HEK293 (cell line): Measurements from ENCODE around the gene IGF1R.

Experiments
- CTCF ChIA-PET: fragments of 350-600 bp; formaldehyde crosslinking; extraction: SDS; loops from one replicate; lab custom pipeline; 2021; ENCODE audit warnings: antibody characterized with exemption; lab: Yijun Ruan, JAX
- POLR2A ChIA-PET: fragments of 300-600 bp; formaldehyde crosslinking; extraction: SDS; loops from one replicate; lab custom pipeline; 2020; ENCODE audit warnings: antibody characterized with exemption, inconsistent platforms; lab: Yijun Ruan, JAX
- H3K27ac ChIP-seq: fragments of 200-500 bp; sonication (Bioruptor generic); 2 replicates; pipeline ENCODE4 v1.5.1; 2014; ENCODE audit warnings: low read depth, low read length, control low read depth, inconsistent platforms; ENCODE audit errors: extremely low read depth
- H3K36me3 ChIP-seq, 2 experiments: fragments of 200-500 bp in 1 of 2; sonication (Bioruptor generic) in 1 of 2; 1 replicate in 1 of 2; 2 replicates in 1 of 2; pipeline ENCODE4 v1.5.1; 2014 to 2017; ENCODE audit warnings: inconsistent platforms in 2 of 2, low read length in 2 of 2; ENCODE audit not compliant: control insufficient read depth in 2 of 2, insufficient read depth in 1 of 2
- H3K4me1 ChIP-seq: fragments of 200-500 bp; sonication (Bioruptor generic); 2 replicates; pipeline ENCODE4 v1.5.1; 2014; ENCODE audit warnings: mild to moderate bottlenecking, low read length, inconsistent platforms; ENCODE audit not compliant: control insufficient read depth, insufficient read depth
- H3K4me3 ChIP-seq: 2 replicates; pipeline ENCODE4 v1.5.1; 2011; ENCODE audit warnings: low read depth, mild to moderate bottlenecking, control low read depth, low read length, moderate library complexity
- H3K9me3 ChIP-seq: fragments of 200-500 bp; sonication (Bioruptor generic); 2 replicates; pipeline ENCODE4 v1.5.1; 2014; ENCODE audit warnings: low read depth, low read length, inconsistent platforms; ENCODE audit not compliant: control insufficient read depth, insufficient read depth
- YY2 ChIP-seq: fragments of 450-650 bp; formaldehyde crosslinking; IDR thresholded peaks from 2 replicates; pipeline ENCODE4 v1.5.1; 2016; ENCODE audit warnings: missing biosample characterization, missing genetic modification characterization
- ZBTB1 ChIP-seq: fragments of 450-650 bp; formaldehyde crosslinking; IDR thresholded peaks from 2 replicates; pipeline ENCODE4 v1.5.1; 2016; ENCODE audit warnings: missing biosample characterization, missing genetic modification characterization
- ZNF221 ChIP-seq: fragments of 450-650 bp; formaldehyde crosslinking; IDR thresholded peaks from 2 replicates; pipeline ENCODE4 v1.5.1; 2017; ENCODE audit warnings: missing biosample characterization, missing genetic modification characterization, borderline replicate concordance
- ZNF354C ChIP-seq: fragments of 450-650 bp; formaldehyde crosslinking; IDR thresholded peaks from 2 replicates; pipeline ENCODE4 v1.5.1; 2016; ENCODE audit warnings: missing biosample characterization, missing genetic modification characterization, low read depth, borderline replicate concordance
- ZNF404 ChIP-seq: fragments of 450-650 bp; formaldehyde crosslinking; IDR thresholded peaks from 2 replicates; pipeline ENCODE4 v1.5.1; 2017; ENCODE audit warnings: missing biosample characterization, missing genetic modification characterization
- ZNF585B ChIP-seq: fragments of 450-650 bp; formaldehyde crosslinking; IDR thresholded peaks from 2 replicates; pipeline ENCODE4 v1.5.1; 2016; ENCODE audit warnings: missing biosample characterization, missing genetic modification characterization
- ZSCAN30 ChIP-seq: fragments of 450-650 bp; IDR thresholded peaks from 2 replicates; pipeline ENCODE4 v1.5.1; 2018; ENCODE audit warnings: missing biosample characterization, mild to moderate bottlenecking, missing genetic modification characterization, moderate library complexity
- TF ChIP-seq, protein P1 (sequence below): fragments of 450-650 bp; IDR thresholded peaks from 2 replicates; pipeline ENCODE4 v1.5.1; 2018; ENCODE audit warnings: missing biosample characterization, missing genetic modification characterization

IGF1R gene

DNA sequence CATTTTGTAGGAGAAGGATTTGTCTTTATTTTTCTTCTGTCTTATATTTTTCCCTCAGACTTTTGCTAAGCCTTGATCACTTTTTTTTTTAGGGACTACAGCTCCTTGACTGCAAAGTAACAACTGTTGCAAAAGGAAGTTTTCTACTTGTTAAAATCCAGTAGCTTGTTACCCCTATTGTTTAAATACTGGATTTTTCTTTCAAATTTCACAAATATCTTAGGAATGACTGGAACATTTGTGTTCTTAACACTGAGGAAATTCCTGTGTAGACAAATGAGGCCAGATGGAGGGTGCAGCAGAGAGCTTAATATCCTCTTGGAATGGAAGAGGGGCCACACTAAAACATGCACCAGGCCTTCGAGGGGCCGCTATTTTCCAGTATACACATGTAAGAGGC is 362.4 kb downstream of the IGF1R start:
- POLR2A ChIA-PET = interaction anchor here (0.6 kb wide), 1 partner anchor 117 kb away, joined by 3 read pairs; no protein-coding TSS in a partner anchor
- TF ChIP-seq ZNF404 (tag by site-specific recombination) (no peak), YY2 (tag by site-specific recombination) (no peak), ZBTB1 (tag by site-specific recombination) (no peak), ZNF354C (tag by site-specific recombination) (no peak), ZNF221 (no peak), ZSCAN30 (tag by site-specific recombination) (no peak), ZNF585B (tag by site-specific recombination) (no peak)
- TF ChIP-seq, protein P1, sequence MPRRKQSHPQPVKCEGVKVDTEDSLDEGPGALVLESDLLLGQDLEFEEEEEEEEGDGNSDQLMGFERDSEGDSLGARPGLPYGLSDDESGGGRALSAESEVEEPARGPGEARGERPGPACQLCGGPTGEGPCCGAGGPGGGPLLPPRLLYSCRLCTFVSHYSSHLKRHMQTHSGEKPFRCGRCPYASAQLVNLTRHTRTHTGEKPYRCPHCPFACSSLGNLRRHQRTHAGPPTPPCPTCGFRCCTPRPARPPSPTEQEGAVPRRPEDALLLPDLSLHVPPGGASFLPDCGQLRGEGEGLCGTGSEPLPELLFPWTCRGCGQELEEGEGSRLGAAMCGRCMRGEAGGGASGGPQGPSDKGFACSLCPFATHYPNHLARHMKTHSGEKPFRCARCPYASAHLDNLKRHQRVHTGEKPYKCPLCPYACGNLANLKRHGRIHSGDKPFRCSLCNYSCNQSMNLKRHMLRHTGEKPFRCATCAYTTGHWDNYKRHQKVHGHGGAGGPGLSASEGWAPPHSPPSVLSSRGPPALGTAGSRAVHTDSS (tag by site-specific recombination) = no peak
- no peak overlapping the region for H3K4me3 ChIP-seq
- peaks cover 6% of the 10 kb centered on the region for H3K4me1 ChIP-seq
- CTCF ChIA-PET = interaction anchor here (0.6 to 1.1 kb wide), 2 partner anchors 41 to 718 kb away, joined by 3 read pairs; no protein-coding TSS in a partner anchor
- H3K9me3 ChIP-seq = no peaks in the 10 kb centered on the region
- H3K27ac ChIP-seq = no peak overlapping the region
- no peaks in the 10 kb centered on the region for H3K36me3 ChIP-seq
